GM21529 (cell line): ENCODE measurements around the gene PROX1.
A peak's percentile ranks its signal among the peaks of the same experiment; 100 is the strongest.

Source experiments
- ATAC-seq: cut with Tn5 transposase; IDR thresholded peaks from one replicate; pipeline ENCODE4 v1.9.1; 2021; ENCODE audit not compliant: unreplicated experiment

Gene PROX1

GRCh38 chr1:213987927-213988506 is at the start of gene PROX1:
PROX1 (plus strand) TSS chr1:213987973; CDS start chr1:213996536, 8,563 bp downstream.
- peak; percentile 74 for ATAC-seq

GRCh38 chr1:213938776-213939175 is 49.0 kb upstream of the PROX1 start:
- ATAC-seq = no peak

- ATAC-seq = no peak
Observed at GRCh38 chr1:213939888-213940287, 47.9 kb upstream of the PROX1 start.

GRCh38 chr1:213940947-213941346 is 46.8 kb upstream of the PROX1 start:
- no peak for ATAC-seq

GRCh38 chr1:213942061-213942460 is 45.7 kb upstream of the PROX1 start:
- ATAC-seq = no peak

- ATAC-seq = no peak
Observed at GRCh38 chr1:213947200-213947801, 40.5 kb upstream of the PROX1 start.

- no peak for ATAC-seq
Observed at GRCh38 chr1:213951876-213952275, 35.9 kb upstream of the PROX1 start.

- ATAC-seq = no peak
Observed at GRCh38 chr1:213953806-213954205, 34.0 kb upstream of the PROX1 start.

GRCh38 chr1:213956295-213956770 is 31.4 kb upstream of the PROX1 start:
- ATAC-seq = no peak

GRCh38 chr1:213958346-213958745 is 29.4 kb upstream of the PROX1 start:
- no peak for ATAC-seq

- ATAC-seq = no peak
Observed at GRCh38 chr1:213960963-213961362, 26.8 kb upstream of the PROX1 start.

GRCh38 chr1:213962508-213962907 is 25.3 kb upstream of the PROX1 start:
- no peak for ATAC-seq

GRCh38 chr1:213966122-213966521 is 21.7 kb upstream of the PROX1 start:
- no peak for ATAC-seq

GRCh38 chr1:213968146-213968825 is 19.5 kb upstream of the PROX1 start:
- ATAC-seq = no peak

- no peak for ATAC-seq
Observed at GRCh38 chr1:213969958-213970555, 17.7 kb upstream of the PROX1 start.

GRCh38 chr1:213972141-213972540 is 15.6 kb upstream of the PROX1 start:
- ATAC-seq = no peak

GRCh38 chr1:213973129-213973528 is 14.6 kb upstream of the PROX1 start:
- ATAC-seq = no peak

GRCh38 chr1:213976665-213977485 is 10.9 kb upstream of the PROX1 start:
- no peak for ATAC-seq

GRCh38 chr1:213977486-213977842 is 10.3 kb upstream of the PROX1 start:
- no peak for ATAC-seq

GRCh38 chr1:213977909-213978308 is 9.9 kb upstream of the PROX1 start:
- ATAC-seq = no peak
